Hematopoietic multipotent progenitor cell treated with erythropoietin and hydrocortisone succinate and interleukin-3 and kit ligand, for 15 days (in vitro differentiated cells): ENCODE results near the gene GPR15LG.

Experiments
- DNase-seq: peaks from one replicate; pipeline ENCODE4 v3.0.0-alpha.2; 2015; ENCODE audit warnings: low spot score

Gene GPR15LG

GRCh38 chr10:84173501-84173929 is at the start of gene GPR15LG:
GPR15LG (plus strand) TSS chr10:84173801; CDS start chr10:84173852, 51 bp downstream.
- DNase-seq, result no peak

- peak; percentile 31 for DNase-seq
These were observed 47.5 kb upstream of the GPR15LG start for GRCh38 chr10:84125910-84126784.

- DNase-seq, result no peak
These were observed 46.8 kb upstream of the GPR15LG start for GRCh38 chr10:84126785-84127167.

GRCh38 chr10:84135836-84136235 is 37.8 kb upstream of the GPR15LG start:
- DNase-seq, result no peak

GRCh38 chr10:84137811-84138210 is 35.8 kb upstream of the GPR15LG start:
- DNase-seq, result no peak

- DNase-seq, result no peak
These were observed 35.0 kb upstream of the GPR15LG start for GRCh38 chr10:84138478-84139125.

- peak; percentile 99 for DNase-seq
These were observed 34.2 kb upstream of the GPR15LG start, which contains the start of gene GHITM for GRCh38 chr10:84139126-84140035. GHITM (plus strand) TSS chr10:84139509; CDS start chr10:84141501, 1,992 bp downstream.

GRCh38 chr10:84140036-84140379 is 33.6 kb upstream of the GPR15LG start:
- peak; percentile 56 for DNase-seq

- no peak for DNase-seq
These were observed 26.3 kb upstream of the GPR15LG start for GRCh38 chr10:84147347-84147746.

GRCh38 chr10:84148006-84148597 is 25.5 kb upstream of the GPR15LG start:
- peak; percentile 63 for DNase-seq

GRCh38 chr10:84149854-84150253 is 23.7 kb upstream of the GPR15LG start:
- DNase-seq, result no peak

- DNase-seq, result no peak
These were observed 20.8 kb upstream of the GPR15LG start for GRCh38 chr10:84152769-84153168.

GRCh38 chr10:84155521-84155920 is 18.1 kb upstream of the GPR15LG start:
- DNase-seq, result no peak

GRCh38 chr10:84156009-84156408 is 17.6 kb upstream of the GPR15LG start:
- no peak for DNase-seq

- DNase-seq, result no peak
These were observed 16.8 kb upstream of the GPR15LG start for GRCh38 chr10:84156768-84157167.

GRCh38 chr10:84158061-84158460 is 15.5 kb upstream of the GPR15LG start:
- DNase-seq, result no peak

GRCh38 chr10:84158550-84158949 is 15.1 kb upstream of the GPR15LG start:
- no peak for DNase-seq

GRCh38 chr10:84159076-84159685 is 14.4 kb upstream of the GPR15LG start:
- no peak for DNase-seq

- DNase-seq, result no peak
These were observed 12.8 kb upstream of the GPR15LG start for GRCh38 chr10:84160663-84161362.

GRCh38 chr10:84163996-84164395 is 9.6 kb upstream of the GPR15LG start:
- DNase-seq, result no peak

- DNase-seq, result no peak
These were observed 9.2 kb upstream of the GPR15LG start for GRCh38 chr10:84164442-84164841.
